ENCODE results near the gene TMEM140.

DNA sequence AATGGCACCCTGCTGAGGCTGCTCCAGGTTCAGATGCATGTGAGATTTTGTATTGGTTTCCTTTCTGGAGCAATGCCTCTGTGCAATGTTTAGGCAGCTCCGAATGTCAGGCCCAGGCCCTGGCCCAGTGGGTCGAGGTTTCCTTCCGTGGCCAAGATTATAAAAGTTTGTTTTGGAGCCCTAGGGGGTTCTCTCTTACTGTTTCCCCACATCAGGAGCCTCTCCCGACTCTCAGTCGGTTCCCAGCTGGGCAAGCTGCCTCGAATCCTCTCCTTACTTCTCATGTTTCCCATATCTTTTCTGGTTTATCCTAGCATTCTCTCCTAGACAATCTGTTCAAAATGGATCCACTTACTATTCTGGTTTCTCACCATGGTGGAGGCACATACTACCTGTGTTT, 11.0 kb downstream of the TMEM140 start:
- TF ChIP-seq, protein P1, sequence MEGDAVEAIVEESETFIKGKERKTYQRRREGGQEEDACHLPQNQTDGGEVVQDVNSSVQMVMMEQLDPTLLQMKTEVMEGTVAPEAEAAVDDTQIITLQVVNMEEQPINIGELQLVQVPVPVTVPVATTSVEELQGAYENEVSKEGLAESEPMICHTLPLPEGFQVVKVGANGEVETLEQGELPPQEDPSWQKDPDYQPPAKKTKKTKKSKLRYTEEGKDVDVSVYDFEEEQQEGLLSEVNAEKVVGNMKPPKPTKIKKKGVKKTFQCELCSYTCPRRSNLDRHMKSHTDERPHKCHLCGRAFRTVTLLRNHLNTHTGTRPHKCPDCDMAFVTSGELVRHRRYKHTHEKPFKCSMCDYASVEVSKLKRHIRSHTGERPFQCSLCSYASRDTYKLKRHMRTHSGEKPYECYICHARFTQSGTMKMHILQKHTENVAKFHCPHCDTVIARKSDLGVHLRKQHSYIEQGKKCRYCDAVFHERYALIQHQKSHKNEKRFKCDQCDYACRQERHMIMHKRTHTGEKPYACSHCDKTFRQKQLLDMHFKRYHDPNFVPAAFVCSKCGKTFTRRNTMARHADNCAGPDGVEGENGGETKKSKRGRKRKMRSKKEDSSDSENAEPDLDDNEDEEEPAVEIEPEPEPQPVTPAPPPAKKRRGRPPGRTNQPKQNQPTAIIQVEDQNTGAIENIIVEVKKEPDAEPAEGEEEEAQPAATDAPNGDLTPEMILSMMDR (IDR thresholded peaks at IDR 0.05) = no peak
- TF ChIP-seq POLR2A (IDR thresholded peaks at IDR 0.05) = no peak
